T-helper 2 cell (primary cell): ENCODE data around the gene AGPAT2.

Experiments
- DNase-seq, 5 experiments: peaks; one replicate each; pipeline versions ENCODE4 v3.0.0 to v3.0.0-alpha.2; 2012 to 2022

Gene AGPAT2

GRCh38 chr9:136661641-136662325 lies 25.5 kb downstream of the AGPAT2 start:
- no peak for DNase-seq

- DNase-seq: no peak
These were observed 26.2 kb downstream of the AGPAT2 start for GRCh38 chr9:136660971-136661550.

- DNase-seq: no peak
These were observed 27.1 kb downstream of the AGPAT2 start for GRCh38 chr9:136659861-136660784.

GRCh38 chr9:136658849-136659535 lies 28.3 kb downstream of the AGPAT2 start:
- peak in 2 of 5 experiments; percentile 10 to 15 for DNase-seq

GRCh38 chr9:136657974-136658848 lies 29.0 kb downstream of the AGPAT2 start:
- DNase-seq: no peak

- no peak for DNase-seq
These were observed 30.3 kb downstream of the AGPAT2 start for GRCh38 chr9:136656795-136657611.

- DNase-seq: no peak
These were observed 31.0 kb downstream of the AGPAT2 start for GRCh38 chr9:136656183-136656738.

GRCh38 chr9:136655536-136656182 lies 31.6 kb downstream of the AGPAT2 start:
- DNase-seq: no peak

- no peak for DNase-seq
These were observed 32.3 kb downstream of the AGPAT2 start for GRCh38 chr9:136654820-136655535.

- no peak for DNase-seq
These were observed 33.8 kb downstream of the AGPAT2 start for GRCh38 chr9:136653323-136654079.

- DNase-seq: no peak
These were observed 35.4 kb downstream of the AGPAT2 start for GRCh38 chr9:136651860-136652259.

- no peak for DNase-seq
These were observed 36.6 kb downstream of the AGPAT2 start for GRCh38 chr9:136650648-136651047.

GRCh38 chr9:136650021-136650420 lies 37.2 kb downstream of the AGPAT2 start:
- DNase-seq: no peak

GRCh38 chr9:136648751-136649150 lies 38.5 kb downstream of the AGPAT2 start:
- no peak for DNase-seq

- DNase-seq: no peak
These were observed 40.2 kb downstream of the AGPAT2 start for GRCh38 chr9:136646827-136647711.

GRCh38 chr9:136645903-136646754 lies 41.1 kb downstream of the AGPAT2 start:
- no peak for DNase-seq
